Thymus (tissue), 11 donors: ENCODE results near the gene CHCHD4. TPM values are rescaled to one million over a fixed set of nuclear protein-coding genes. Genes with fewer than 3 reads are reported as not detected.
"Not testable (repeated sequence)": the region's sequence is repeated elsewhere in the genome, so short reads cannot be mapped to it uniquely, and the experiment has no call there.

ENCODE experiments used
- DNase-seq, 9 donors: peaks; one replicate each; pipeline ENCODE4 v3.0.0-alpha.2; 2013; ENCODE audit warnings: low spot score in 9 of 9, low read depth in 6 of 9, missing footprints in 1 of 9
- H3K27ac ChIP-seq, 2 donors: one replicate each; pipeline ENCODE4 v1.5.1; 2013; ENCODE audit warnings: control low read depth in 1 of 2, low read depth in 1 of 2, low read length in 1 of 2, mild to moderate bottlenecking in 1 of 2, moderate library complexity in 1 of 2
- H3K27me3 ChIP-seq, 2 donors: one replicate each; pipeline ENCODE4 v1.5.1; 2013; ENCODE audit warnings: low read length in 1 of 2; ENCODE audit not compliant: control insufficient read depth in 2 of 2, insufficient read depth in 1 of 2
- H3K36me3 ChIP-seq, 2 donors: one replicate each; pipeline ENCODE4 v1.5.1; 2013; ENCODE audit warnings: low read length in 1 of 2, mild to moderate bottlenecking in 1 of 2, moderate library complexity in 1 of 2; ENCODE audit not compliant: control insufficient read depth in 2 of 2, insufficient read depth in 2 of 2
- H3K4me1 ChIP-seq, 2 donors: one replicate each; pipeline ENCODE4 v1.5.1; 2013; ENCODE audit warnings: low read length in 2 of 2; ENCODE audit not compliant: control insufficient read depth in 2 of 2, insufficient read depth in 2 of 2
- H3K4me3 ChIP-seq, 2 donors: one replicate each; pipeline ENCODE4 v1.5.1; 2013; ENCODE audit warnings: low read length in 2 of 2, control low read depth in 1 of 2, mild to moderate bottlenecking in 1 of 2
- H3K9me3 ChIP-seq, 2 donors: one replicate each; pipeline ENCODE4 v1.5.1; 2013; ENCODE audit warnings: low read length in 1 of 2, mild to moderate bottlenecking in 1 of 2; ENCODE audit not compliant: control insufficient read depth in 2 of 2, insufficient read depth in 1 of 2
- WGBS: extraction: QIAGEN DNeasy Blood & Tissue Kit; methylation state at CpG from one replicate; pipeline ENCODE4 v1.1.7; 2013; 5-methylcytosine and 5-hydroxymethylcytosine counted together
- polyA plus RNA-seq: library from polyadenylated mRNA; stranded (reverse); fragments of 200-250 nt; gene quantifications from one replicate; pipeline ENCODE4 v1.2.3, GENCODE V29; 2013
- total RNA-seq: library from RNA; stranded (reverse); fragments of 120-200 nt; gene quantifications from one replicate; pipeline ENCODE4 v1.2.4, GENCODE V29; 2013
- donor health status: healthy.

CHCHD4 gene
- total and polyA plus RNA-seq, 2 donors, result 10.8 to 14.4 TPM

- WGBS, result 96% methylated on average over 5 of the region's 5 CpGs
- H3K4me3 ChIP-seq, result no peak overlapping the region
- no peaks in the 10 kb centered on the region for H3K9me3 ChIP-seq
These were observed 26.9 kb downstream of the CHCHD4 start for GRCh38 chr3:14097616-14098391.

GRCh38 chr3:14096742-14097141 is 27.9 kb downstream of the CHCHD4 start:
- Histone ChIP-seq H3K27ac (no peak overlapping the region), H3K4me1 (no peaks in the 10 kb centered on the region), H3K4me3 (no peak overlapping the region), H3K36me3 (no peaks in the 10 kb centered on the region), H3K9me3 (no peaks in the 10 kb centered on the region), H3K27me3 (no peaks in the 10 kb centered on the region)
- DNase-seq, result no peak
- WGBS, result 94% methylated on average over 3 of the region's 3 CpGs

More at GRCh38 chr3:14097616-14098391, 26.9 kb downstream of the CHCHD4 start:
- Histone ChIP-seq H3K27me3 (no peaks in the 10 kb centered on the region), H3K27ac (no peak overlapping the region), H3K36me3 (no peaks in the 10 kb centered on the region), H3K4me1 (no peaks in the 10 kb centered on the region)
- no peak for DNase-seq

- no peaks in the 10 kb centered on the region for H3K27me3 ChIP-seq
- no peaks in the 10 kb centered on the region for H3K9me3 ChIP-seq
- H3K27ac ChIP-seq, result no peak overlapping the region
- H3K4me3 ChIP-seq, result no peak overlapping the region
- no peaks in the 10 kb centered on the region for H3K36me3 ChIP-seq
- DNase-seq, result no peak
- H3K4me1 ChIP-seq, result no peaks in the 10 kb centered on the region
These were observed 30.8 kb downstream of the CHCHD4 start for GRCh38 chr3:14093831-14094230.

GRCh38 chr3:14092464-14092863 is 32.2 kb downstream of the CHCHD4 start:
- H3K9me3 ChIP-seq, result no peaks in the 10 kb centered on the region
- no peaks in the 10 kb centered on the region for H3K27me3 ChIP-seq
- H3K4me3 ChIP-seq, result no peak overlapping the region
- no peaks in the 10 kb centered on the region for H3K36me3 ChIP-seq
- no peaks in the 10 kb centered on the region for H3K4me1 ChIP-seq
- H3K27ac ChIP-seq, result no peak overlapping the region
- 99% methylated on average over 2 of the region's 2 CpGs for WGBS
- DNase-seq, result no peak

- whole genome bisulfite sequencing, result 96% methylated on average over 3 of the region's 5 CpGs
- not testable (repeated sequence) for H3K4me3 ChIP-seq, DNase-seq, H3K27ac ChIP-seq, H3K27me3 ChIP-seq, H3K36me3 ChIP-seq, H3K9me3 ChIP-seq, H3K4me1 ChIP-seq
These were observed 32.7 kb downstream of the CHCHD4 start for GRCh38 chr3:14091959-14092358.

GRCh38 chr3:14087461-14087860 is 37.2 kb downstream of the CHCHD4 start:
- H3K27me3 ChIP-seq, H3K36me3 ChIP-seq: not testable (repeated sequence)

GRCh38 chr3:14082108-14082657 is 42.5 kb downstream of the CHCHD4 start:
- no peak overlapping the region for H3K27ac ChIP-seq
- H3K27me3 ChIP-seq, result no peaks in the 10 kb centered on the region
- H3K4me1 ChIP-seq, result no peaks in the 10 kb centered on the region
- no peaks in the 10 kb centered on the region for H3K36me3 ChIP-seq
- no peaks in the 10 kb centered on the region for H3K9me3 ChIP-seq
- no peak for DNase-seq
- 93% methylated on average over 5 of the region's 5 CpGs for WGBS
- H3K4me3 ChIP-seq, result no peak overlapping the region

More at GRCh38 chr3:14087461-14087860, 37.2 kb downstream of the CHCHD4 start:
- 93% methylated on average over 5 of the region's 5 CpGs for WGBS
- not testable (repeated sequence) for H3K9me3 ChIP-seq, DNase-seq, H3K4me3 ChIP-seq, H3K27ac ChIP-seq, H3K4me1 ChIP-seq

GRCh38 chr3:14077310-14077709 is 47.4 kb downstream of the CHCHD4 start:
- no peaks in the 10 kb centered on the region for H3K36me3 ChIP-seq
- H3K4me3 ChIP-seq, result no peak overlapping the region
- 97% methylated on average over 1 of the region's 1 CpG for WGBS
- no peak overlapping the region for H3K27ac ChIP-seq
- no peaks in the 10 kb centered on the region for H3K4me1 ChIP-seq
- no peaks in the 10 kb centered on the region for H3K9me3 ChIP-seq
- no peak for DNase-seq
- H3K27me3 ChIP-seq, result no peaks in the 10 kb centered on the region

GRCh38 chr3:14075233-14075632 is 49.4 kb downstream of the CHCHD4 start:
- H3K4me1 ChIP-seq, H3K27me3 ChIP-seq, DNase-seq, H3K9me3 ChIP-seq, H3K36me3 ChIP-seq, H3K4me3 ChIP-seq, H3K27ac ChIP-seq: not testable (repeated sequence)
- 83% methylated on average over 3 of the region's 3 CpGs for WGBS
